GM18511 (cell line): ENCODE measurements around the gene SRCIN1.
"Not testable (repeated sequence)": the region's sequence is repeated elsewhere in the genome, so short reads cannot be mapped to it uniquely, and the experiment has no call there.

ENCODE experiments used
- ATAC-seq: cut with Tn5 transposase; IDR thresholded peaks from one replicate; pipeline ENCODE4 v1.9.1; 2021; ENCODE audit warnings: mild to moderate bottlenecking, moderate library complexity; ENCODE audit not compliant: unreplicated experiment

SRCIN1 gene

GRCh38 chr17:38545531-38546225 is 60.1 kb downstream of the SRCIN1 start:
- no peak for ATAC-seq

DNA sequence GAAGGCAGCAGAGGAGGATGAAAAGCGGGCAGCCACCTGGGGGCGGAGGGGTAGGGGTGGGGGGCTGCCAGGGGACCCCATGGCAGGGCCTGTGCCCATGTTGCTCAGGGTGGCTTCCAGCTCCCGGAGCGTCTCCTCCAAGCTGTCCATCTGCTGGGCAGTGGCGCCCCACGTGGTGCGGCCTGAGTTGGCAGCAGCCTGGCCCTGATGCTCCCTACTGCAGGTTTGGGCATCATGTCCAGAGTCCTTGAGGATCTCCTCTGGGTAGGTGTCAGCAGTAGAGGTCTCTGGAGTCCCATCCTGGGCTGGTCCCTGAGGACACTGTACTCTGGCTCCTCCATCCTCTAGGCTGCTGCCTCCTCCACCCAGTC is 60.9 kb downstream of the SRCIN1 start:
- ATAC-seq: no peak

GRCh38 chr17:38544175-38544838 is 61.4 kb downstream of the SRCIN1 start:
- ATAC-seq: no peak

DNA sequence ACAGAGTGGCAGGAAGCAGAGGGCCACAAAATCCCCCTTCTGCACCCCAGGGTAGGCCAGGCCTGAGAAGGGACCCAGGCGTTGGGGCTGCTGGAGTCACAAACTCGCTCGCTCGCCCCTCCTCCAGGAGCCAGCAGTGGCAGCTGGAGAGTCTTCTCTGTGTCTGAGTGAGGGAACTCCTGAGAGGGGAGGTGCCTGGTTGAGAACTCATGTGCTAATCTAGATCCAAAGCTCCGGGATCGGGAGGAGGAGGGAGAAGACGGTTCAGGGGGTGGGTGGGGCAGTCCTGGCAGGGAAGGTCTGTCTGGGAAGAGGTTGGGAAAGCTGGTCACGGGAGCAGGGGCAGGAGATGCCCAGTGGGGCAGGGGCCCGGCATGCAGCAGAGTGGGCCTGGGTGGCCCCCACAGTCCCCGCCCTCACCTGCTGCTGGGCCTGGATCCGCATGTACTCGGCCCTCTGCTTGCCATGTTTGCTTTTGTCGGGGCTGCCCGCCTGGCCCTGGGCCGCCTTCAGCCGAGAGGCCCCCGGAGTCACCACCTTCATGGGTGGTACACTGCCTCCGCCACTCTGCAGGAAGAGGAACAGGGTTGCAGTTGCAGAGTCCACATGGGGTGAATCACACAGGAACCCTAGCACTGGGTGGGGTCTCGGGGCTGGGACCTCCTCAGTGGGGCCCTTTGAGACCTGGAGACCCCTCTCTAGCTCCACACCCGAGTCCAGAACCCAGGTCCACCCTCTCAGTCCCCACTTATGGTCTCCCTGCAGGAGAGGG is 62.2 kb downstream of the SRCIN1 start:
- ATAC-seq: no peak

DNA sequence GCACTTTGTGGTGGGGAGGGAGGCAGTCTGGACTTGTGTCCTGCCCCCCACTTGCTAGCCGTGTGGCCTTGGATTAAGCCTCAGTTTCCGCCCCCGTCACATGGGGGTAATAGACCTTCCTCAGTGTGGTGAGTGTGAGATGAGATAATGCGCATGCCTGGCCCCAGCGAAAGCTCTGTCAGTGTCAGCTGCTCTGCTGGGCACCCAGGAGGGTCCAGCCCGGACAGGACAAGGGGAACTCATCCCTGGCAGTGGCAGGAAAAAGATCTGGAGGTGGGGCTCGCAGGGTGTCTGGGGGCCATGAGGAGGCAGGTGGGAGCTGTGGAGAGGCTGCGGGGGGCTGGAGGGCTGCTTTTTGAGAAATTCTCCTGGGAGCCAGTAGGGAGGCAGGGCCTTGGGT is 63.5 kb downstream of the SRCIN1 start:
- ATAC-seq: no peak

- no peak for ATAC-seq
Observed at GRCh38 chr17:38541281-38541680, 64.5 kb downstream of the SRCIN1 start.

DNA sequence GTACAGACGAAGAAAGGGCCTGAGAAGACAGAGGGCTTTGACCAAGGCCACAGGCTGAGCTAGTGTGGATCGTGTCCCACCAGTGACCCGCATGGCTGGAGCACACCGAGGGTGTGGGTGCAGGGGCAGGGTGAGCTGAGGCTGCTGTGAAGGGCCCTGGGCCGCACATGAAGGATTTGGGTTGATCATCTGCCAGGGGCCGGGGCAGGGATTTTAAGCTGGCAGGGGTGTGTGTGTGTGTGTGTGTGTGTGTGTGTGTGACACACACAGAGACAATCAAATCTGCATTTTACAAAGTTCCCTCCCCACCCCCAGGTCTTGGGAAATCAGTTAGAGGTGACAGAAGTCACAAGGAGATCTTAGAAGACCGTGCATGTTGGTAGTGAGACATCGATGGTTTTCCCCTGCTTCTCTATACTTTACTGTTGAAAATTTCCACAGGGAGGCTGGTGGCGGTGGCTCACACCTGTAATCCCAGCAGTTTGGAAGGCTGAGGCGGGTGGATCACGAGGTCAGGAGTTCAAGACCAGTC is 65.2 kb downstream of the SRCIN1 start:
- no peak for ATAC-seq

- ATAC-seq: no peak
Observed at GRCh38 chr17:38539386-38539785, 66.4 kb downstream of the SRCIN1 start.

DNA sequence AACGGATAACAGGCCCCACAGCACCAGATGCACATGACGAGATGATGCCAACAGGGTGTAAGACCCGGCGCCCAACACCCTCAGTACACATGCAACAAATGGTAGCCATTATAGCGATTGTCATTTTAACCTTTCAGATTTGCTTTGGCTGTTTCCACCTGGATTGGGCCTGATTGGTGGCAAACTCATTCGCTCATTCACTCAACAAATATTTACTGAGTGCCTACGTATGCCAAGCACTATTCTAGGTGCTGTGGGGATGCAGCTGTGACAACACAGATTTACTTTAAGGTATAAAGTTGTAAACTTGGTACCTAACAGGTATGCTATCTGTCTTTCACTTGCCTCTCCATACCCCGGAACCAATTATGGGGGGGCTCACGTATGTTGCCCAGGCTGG is 66.8 kb downstream of the SRCIN1 start:
- ATAC-seq: no peak

- no peak for ATAC-seq
Observed at GRCh38 chr17:38536661-38537060, 69.1 kb downstream of the SRCIN1 start.

- no peak for ATAC-seq
Observed at GRCh38 chr17:38535886-38536285, 69.9 kb downstream of the SRCIN1 start.

GRCh38 chr17:38534498-38534885 is 71.3 kb downstream of the SRCIN1 start:
- no peak for ATAC-seq

DNA sequence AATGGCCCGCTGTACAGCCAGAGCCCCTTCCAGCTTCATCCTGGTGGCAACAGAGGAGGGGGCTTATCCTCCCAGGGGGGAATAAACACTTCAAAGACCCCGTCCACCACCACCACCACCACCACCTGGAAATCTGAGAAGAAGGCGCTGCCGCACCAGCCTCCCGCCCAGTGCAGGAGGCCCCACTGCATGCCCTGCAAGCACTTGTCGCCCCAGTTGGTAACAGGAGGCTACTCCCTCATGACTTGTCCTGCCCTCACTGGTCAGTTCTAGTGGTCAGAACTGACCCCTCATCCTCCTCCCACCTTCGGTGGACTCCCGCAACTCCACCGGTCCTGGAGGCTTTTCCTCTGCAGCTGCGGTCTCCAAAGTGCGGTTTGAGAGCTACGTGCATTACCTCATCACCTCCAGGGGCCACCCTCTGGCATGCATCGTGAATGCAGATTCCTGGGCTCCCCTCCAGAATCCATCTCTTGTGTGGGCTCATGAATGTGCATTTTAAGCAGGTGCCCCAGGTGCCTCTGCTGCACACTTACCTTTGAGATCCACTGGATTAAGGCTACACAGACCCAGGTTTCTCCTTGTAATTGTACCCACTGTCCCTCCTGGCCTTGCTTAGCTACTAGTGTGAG is 71.8 kb downstream of the SRCIN1 start:
- no peak for ATAC-seq

DNA sequence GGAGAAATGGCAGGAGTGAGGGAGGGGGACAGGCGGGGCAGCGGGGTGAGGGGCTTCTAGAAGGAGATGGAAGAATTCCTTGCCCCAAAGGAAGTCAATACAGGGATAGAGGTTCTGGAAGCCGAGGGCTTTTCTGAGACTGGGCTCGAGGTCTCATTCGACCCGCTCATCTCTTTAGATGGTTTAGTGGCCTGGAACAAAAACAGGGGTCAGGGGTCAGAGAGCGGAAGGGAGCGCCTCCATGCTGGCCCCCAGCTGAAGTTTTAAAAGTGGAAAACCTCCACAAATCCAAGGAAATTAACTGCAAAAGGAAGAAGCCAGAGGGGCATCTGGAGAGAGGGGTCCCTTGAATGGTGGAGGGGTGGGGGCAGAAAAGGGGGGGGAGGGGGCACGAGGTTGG is 72.5 kb downstream of the SRCIN1 start:
- no peak for ATAC-seq

DNA sequence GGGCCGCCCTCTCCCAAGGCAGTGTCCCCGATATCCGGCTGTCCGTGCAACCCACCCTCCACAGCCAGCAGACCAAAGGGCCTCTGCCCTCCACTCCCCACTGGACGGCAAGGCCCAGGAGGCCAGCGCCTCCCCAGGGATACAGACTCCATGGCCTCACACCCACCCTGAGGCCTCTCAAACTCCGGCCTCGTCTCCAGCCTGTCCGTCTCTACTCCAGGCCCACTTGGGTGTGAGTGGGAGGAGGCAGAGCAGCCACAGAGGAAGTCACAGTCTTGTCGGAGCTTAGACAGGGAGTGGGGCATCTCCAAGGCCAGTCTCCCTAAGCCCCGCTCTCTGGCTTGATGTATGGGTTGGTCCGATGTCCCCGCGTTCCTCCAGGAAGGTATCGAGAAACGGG is 73.3 kb downstream of the SRCIN1 start:
- no peak for ATAC-seq

- not testable (repeated sequence) for ATAC-seq
Observed at GRCh38 chr17:38531761-38532160, 74.0 kb downstream of the SRCIN1 start.

DNA sequence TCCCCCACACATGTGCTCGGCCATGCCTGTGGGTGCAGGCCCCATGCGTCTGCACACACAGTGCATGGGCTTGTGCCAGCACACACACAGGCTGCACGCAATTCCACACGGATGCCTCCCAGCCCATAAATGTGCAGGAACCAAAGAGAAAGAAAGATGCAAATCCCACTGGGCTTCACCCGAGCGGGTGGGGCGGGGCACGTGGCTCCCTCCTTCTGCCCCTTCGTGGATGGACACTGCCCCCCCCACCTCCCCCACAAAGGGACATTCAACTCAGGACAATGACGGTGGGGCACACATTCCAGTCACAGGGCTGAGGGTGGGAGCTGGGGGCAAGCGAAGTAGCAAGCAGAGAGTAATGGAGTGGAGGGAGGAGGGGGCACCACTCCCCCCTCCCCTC is 74.9 kb downstream of the SRCIN1 start:
- not testable (repeated sequence) for ATAC-seq

- ATAC-seq: not testable (repeated sequence)
Observed at GRCh38 chr17:38528141-38528540, 77.6 kb downstream of the SRCIN1 start.

DNA sequence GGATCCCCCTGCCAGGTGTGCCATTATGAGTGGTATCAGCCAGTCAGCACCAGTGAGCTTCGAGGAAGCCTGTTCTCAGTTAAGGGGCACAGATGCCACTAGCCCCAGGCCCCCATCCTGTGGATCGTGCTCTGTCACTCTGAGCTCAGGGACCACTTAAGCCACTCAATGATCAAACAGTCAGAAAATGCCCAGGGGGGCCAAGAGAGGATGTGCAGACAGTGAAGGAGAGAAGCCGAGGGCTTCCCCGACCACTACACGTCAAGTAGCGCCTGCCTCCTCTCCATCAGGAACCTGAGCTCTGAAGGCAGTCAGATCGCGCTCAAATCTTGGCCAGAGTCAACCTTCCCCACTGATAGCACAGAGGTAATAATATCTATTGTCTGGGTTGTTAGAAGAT is 79.2 kb downstream of the SRCIN1 start:
- not testable (repeated sequence) for ATAC-seq

- ATAC-seq: no peak
Observed at GRCh38 chr17:38512473-38513058, 93.2 kb downstream of the SRCIN1 start.
